Thyroid gland (tissue), 4 donors: Measurements from ENCODE around the gene HSF5. TPM values are rescaled to one million over a fixed set of nuclear protein-coding genes. Genes with fewer than 3 reads are reported as not detected.

Experiments
- DNase-seq, 2 donors: peaks; one replicate each; pipeline ENCODE4 v3.0.0-alpha.2; 2019
- H3K27ac ChIP-seq, 3 donors: fragments of 200-600 bp; sonication (generic); 1 replicate in 2 of 3; 2 replicates in 1 of 3; pipeline ENCODE4 v1.5.1; 2016 to 2019; ENCODE audit warnings: mild to moderate bottlenecking in 1 of 3, moderate library complexity in 1 of 3
- H3K27me3 ChIP-seq: fragments of 200-600 bp; sonication (generic); one replicate; pipeline ENCODE4 v1.5.1; 2019
- H3K36me3 ChIP-seq, 2 donors: fragments of 200-600 bp; sonication (generic); one replicate each; pipeline ENCODE4 v1.5.1; 2016 to 2019
- H3K4me1 ChIP-seq, 2 donors: fragments of 200-600 bp; sonication (generic); one replicate each; pipeline ENCODE4 v1.5.1; 2017 to 2019
- H3K4me3 ChIP-seq, 3 donors: fragments of 200-600 bp; sonication (generic); replicated peaks in 1 of 3; 1 replicate in 2 of 3; 2 replicates in 1 of 3; pipeline ENCODE4 v1.5.1; 2016; ENCODE audit warnings: mild to moderate bottlenecking in 1 of 3
- H3K9me3 ChIP-seq: fragments of 200-600 bp; sonication (generic); one replicate; pipeline ENCODE4 v1.5.1; 2017
- CTCF ChIP-seq, 6 experiments: fragments of 200-600 bp in 3 of 6; fragments of 450-650 bp in 3 of 6; sonication (generic) in 3 of 6; IDR thresholded peaks; one replicate each; pipeline ENCODE4 v1.5.1; 2016 to 2019; ENCODE audit warnings: antibody characterized with exemption in 6 of 6, mild to moderate bottlenecking in 2 of 6, inconsistent platforms in 1 of 6, moderate library complexity in 1 of 6
- POLR2A ChIP-seq, 2 donors: fragments of 450-650 bp; IDR thresholded peaks; one replicate each; pipeline ENCODE4 v1.6.1; 2017; ENCODE audit warnings: antibody characterized with exemption in 2 of 2, mild to moderate bottlenecking in 2 of 2, moderate library complexity in 1 of 2
- WGBS, 2 donors: methylation state at CpG; one replicate each; pipeline ENCODE4 v1.1.5; 2017; 5-methylcytosine and 5-hydroxymethylcytosine counted together
- intact Hi-C: fragments of 100-400 bp; cut with DNase I; formaldehyde crosslinking; loops from one replicate; pipeline ENCODE4 v1.15.1; 2023
- total RNA-seq, 4 donors: library from RNA; depleted of rRNA; stranded (reverse); fragments of >200 nt; gene quantifications; one replicate each; pipeline ENCODE4 v1.2.3, GENCODE V29; 2016

The HSF5 gene
- total RNA-seq, 4 donors from 2014 or later = 0.10 to 0.25 (median 0.12) TPM

GRCh38 chr17:58513965-58514769 is 26.0 kb upstream of the HSF5 start, which contains the start of gene MTMR4:
MTMR4 (minus strand) TSS chr17:58514638; CDS start chr17:58514407, 231 bp downstream.
- peaks cover 27 to 30% of the 10 kb centered on the region in 2 donors for H3K36me3 ChIP-seq
- WGBS, 2 donors = 1 to 3% methylated on average over 27 to 29 of the region's 64 CpGs
- peak within 1 kb of the TSS; percentile 44 to 73 (median 70) for H3K27ac ChIP-seq
- peaks cover 27 to 38% of the 10 kb centered on the region in 2 donors for H3K4me1 ChIP-seq
- no peak for TF ChIP-seq CTCF (IDR thresholded peaks at IDR 0.05)
- TF ChIP-seq POLR2A (IDR thresholded peaks at IDR 0.05) = peak in 1 of 2 donors; percentile 48
- no peaks in the 10 kb centered on the region for H3K27me3 ChIP-seq
- peak within 1 kb of the TSS; percentile 39 to 59 (median 41) for H3K4me3 ChIP-seq
- peak; percentile 84 to 88 for DNase-seq
- H3K9me3 ChIP-seq = no peaks in the 10 kb centered on the region
- intact Hi-C loops = loop anchor here (5.0 to 10.0 kb wide), 2 partner anchors 121 to 488 kb away; no protein-coding TSS in a partner anchor

GRCh38 chr17:58513267-58513964 is 25.2 kb upstream of the HSF5 start:
- Histone ChIP-seq H3K36me3 (peaks cover 33 to 34% of the 10 kb centered on the region in 2 donors), H3K27ac (no peak overlapping the region), H3K27me3 (no peaks in the 10 kb centered on the region), H3K9me3 (no peaks in the 10 kb centered on the region), H3K4me3 (peak overlapping the region; percentile 39 to 59 (median 41)), H3K4me1 (peaks cover 27 to 35% of the 10 kb centered on the region in 2 donors)
- intact Hi-C loops = loop anchor here (5.0 to 10.0 kb wide), 2 partner anchors 121 to 489 kb away; no protein-coding TSS in a partner anchor
- TF ChIP-seq POLR2A (IDR thresholded peaks at IDR 0.05) (no peak), CTCF (IDR thresholded peaks at IDR 0.05) (no peak)
- no peak for DNase-seq
- WGBS, 2 donors = 39 to 46% methylated on average over 14 of the region's 14 CpGs

GRCh38 chr17:58510075-58510474 is 21.9 kb upstream of the HSF5 start:
- Histone ChIP-seq H3K36me3 (peaks cover 63 to 66% of the 10 kb centered on the region in 2 donors), H3K4me1 (peaks cover 11 to 14% of the 10 kb centered on the region in 2 donors), H3K9me3 (no peaks in the 10 kb centered on the region), H3K4me3 (no peak overlapping the region), H3K27me3 (no peaks in the 10 kb centered on the region), H3K27ac (no peak overlapping the region)
- WGBS, 2 donors = 92 to 94% methylated on average over 5 of the region's 5 CpGs
- DNase-seq = no peak
- intact Hi-C loops = loop anchor here (5.0 to 10.0 kb wide), 2 partner anchors 125 to 492 kb away; no protein-coding TSS in a partner anchor
- TF ChIP-seq CTCF (IDR thresholded peaks at IDR 0.05) (no peak), POLR2A (IDR thresholded peaks at IDR 0.05) (no peak)

- Histone ChIP-seq H3K9me3 (no peaks in the 10 kb centered on the region), H3K27me3 (no peaks in the 10 kb centered on the region), H3K4me1 (peaks cover under 1 to 4% of the 10 kb centered on the region in 2 donors), H3K36me3 (peaks cover 77 to 82% of the 10 kb centered on the region in 2 donors), H3K4me3 (no peak overlapping the region), H3K27ac (no peak overlapping the region)
- 81 to 87% methylated on average over 10 of the region's 10 CpGs for WGBS, 2 donors
- no peak for DNase-seq
- intact Hi-C loops = no loop called here
- no peak for TF ChIP-seq CTCF (IDR thresholded peaks at IDR 0.05)
- TF ChIP-seq POLR2A (IDR thresholded peaks at IDR 0.05) = no peak
Observed at GRCh38 chr17:58508341-58509067, 20.3 kb upstream of the HSF5 start.
